HEK293 (cell line): Measurements from ENCODE around the gene TMEM14A.

Experiments
- ELK4 ChIP-seq: IDR thresholded peaks from 2 replicates; pipeline ENCODE4 v1.6.1; 2011; ENCODE audit warnings: mild to moderate bottlenecking, low read depth, low read length, borderline replicate concordance
- SALL2 ChIP-seq: fragments of 450-650 bp; formaldehyde crosslinking; IDR thresholded peaks from 2 replicates; pipeline ENCODE4 v1.5.0; 2017; ENCODE audit warnings: missing biosample characterization, mild to moderate bottlenecking, missing genetic modification characterization, borderline replicate concordance
- ZBTB48 ChIP-seq: fragments of 450-650 bp; formaldehyde crosslinking; IDR thresholded peaks from 2 replicates; pipeline ENCODE4 v1.5.1; 2016; ENCODE audit warnings: missing biosample characterization, missing genetic modification characterization
- ZBTB7A ChIP-seq: fragments of 450-650 bp; formaldehyde crosslinking; IDR thresholded peaks from 2 replicates; pipeline ENCODE4 v1.5.1; 2016; ENCODE audit warnings: low read depth, missing biosample characterization, missing genetic modification characterization
- ZNF121 ChIP-seq: fragments of 450-650 bp; formaldehyde crosslinking; IDR thresholded peaks from 2 replicates; pipeline ENCODE4 v1.5.1; 2016; ENCODE audit warnings: missing biosample characterization, missing genetic modification characterization
- ZNF266 ChIP-seq: fragments of 450-650 bp; formaldehyde crosslinking; IDR thresholded peaks from 2 replicates; pipeline ENCODE4 v1.5.1; 2016; ENCODE audit warnings: missing biosample characterization, missing genetic modification characterization, low read depth
- ZNF302 ChIP-seq: fragments of 450-650 bp; formaldehyde crosslinking; IDR thresholded peaks from 2 replicates; pipeline ENCODE4 v1.5.1; 2016; ENCODE audit warnings: missing biosample characterization, missing genetic modification characterization, low read depth
- ZNF398 ChIP-seq: fragments of 450-650 bp; formaldehyde crosslinking; IDR thresholded peaks from 2 replicates; pipeline ENCODE4 v1.5.1; 2017; ENCODE audit warnings: missing biosample characterization, missing genetic modification characterization
- ZNF416 ChIP-seq: fragments of 450-650 bp; formaldehyde crosslinking; IDR thresholded peaks from 2 replicates; pipeline ENCODE4 v1.5.1; 2016; ENCODE audit warnings: missing biosample characterization, missing genetic modification characterization
- ZNF488 ChIP-seq: fragments of 450-650 bp; formaldehyde crosslinking; IDR thresholded peaks from 2 replicates; pipeline ENCODE4 v1.5.1; 2016; ENCODE audit warnings: missing biosample characterization, missing genetic modification characterization
- ZNF558 ChIP-seq: fragments of 450-650 bp; formaldehyde crosslinking; IDR thresholded peaks from 2 replicates; pipeline ENCODE4 v1.5.1; 2016; ENCODE audit warnings: missing biosample characterization, missing genetic modification characterization
- TF ChIP-seq, protein P1 (sequence below): fragments of 450-650 bp; formaldehyde crosslinking; IDR thresholded peaks from 2 replicates; pipeline ENCODE4 v1.5.1; 2016; ENCODE audit warnings: missing biosample characterization, missing genetic modification characterization
- TF ChIP-seq, protein P2 (sequence below): fragments of 450-650 bp; formaldehyde crosslinking; IDR thresholded peaks from 2 replicates; pipeline ENCODE4 v1.5.1; 2016; ENCODE audit warnings: missing biosample characterization, missing genetic modification characterization, low read depth

DNA sequence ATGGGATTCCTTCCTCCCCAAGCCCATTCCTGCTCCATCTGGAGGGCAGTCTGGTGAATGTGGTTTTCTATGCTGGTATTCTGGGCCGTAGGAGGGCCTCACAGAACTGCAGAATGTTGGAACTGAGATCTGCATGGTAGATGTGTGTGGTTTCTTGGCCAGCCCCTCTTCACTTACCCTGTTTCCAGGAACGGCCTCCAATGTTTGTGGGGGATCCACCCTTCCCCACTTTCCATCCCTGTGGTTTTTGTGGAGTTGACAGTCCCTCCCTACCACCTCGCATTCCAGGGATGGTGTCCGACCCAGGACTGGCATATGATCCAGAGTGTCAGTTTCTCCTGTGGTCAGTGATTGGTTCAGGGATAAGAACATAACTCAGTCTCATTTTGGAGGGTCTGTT is 26.7 kb upstream of the TMEM14A start:
- TF ChIP-seq ZNF488 (no peak), ELK4 (no peak), SALL2 (no peak), ZNF398 (tag by site-specific recombination) (no peak), ZBTB7A (tag by site-specific recombination) (no peak), ZNF121 (tag by site-specific recombination) (no peak), ZNF266 (tag by site-specific recombination) (no peak), ZNF416 (tag by site-specific recombination) (no peak), ZNF558 (no peak), ZBTB48 (tag by site-specific recombination) (no peak), ZNF302 (no peak)
- TF ChIP-seq, protein P1, sequence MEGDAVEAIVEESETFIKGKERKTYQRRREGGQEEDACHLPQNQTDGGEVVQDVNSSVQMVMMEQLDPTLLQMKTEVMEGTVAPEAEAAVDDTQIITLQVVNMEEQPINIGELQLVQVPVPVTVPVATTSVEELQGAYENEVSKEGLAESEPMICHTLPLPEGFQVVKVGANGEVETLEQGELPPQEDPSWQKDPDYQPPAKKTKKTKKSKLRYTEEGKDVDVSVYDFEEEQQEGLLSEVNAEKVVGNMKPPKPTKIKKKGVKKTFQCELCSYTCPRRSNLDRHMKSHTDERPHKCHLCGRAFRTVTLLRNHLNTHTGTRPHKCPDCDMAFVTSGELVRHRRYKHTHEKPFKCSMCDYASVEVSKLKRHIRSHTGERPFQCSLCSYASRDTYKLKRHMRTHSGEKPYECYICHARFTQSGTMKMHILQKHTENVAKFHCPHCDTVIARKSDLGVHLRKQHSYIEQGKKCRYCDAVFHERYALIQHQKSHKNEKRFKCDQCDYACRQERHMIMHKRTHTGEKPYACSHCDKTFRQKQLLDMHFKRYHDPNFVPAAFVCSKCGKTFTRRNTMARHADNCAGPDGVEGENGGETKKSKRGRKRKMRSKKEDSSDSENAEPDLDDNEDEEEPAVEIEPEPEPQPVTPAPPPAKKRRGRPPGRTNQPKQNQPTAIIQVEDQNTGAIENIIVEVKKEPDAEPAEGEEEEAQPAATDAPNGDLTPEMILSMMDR (tag by site-specific recombination), result no peak
- TF ChIP-seq, protein P2, sequence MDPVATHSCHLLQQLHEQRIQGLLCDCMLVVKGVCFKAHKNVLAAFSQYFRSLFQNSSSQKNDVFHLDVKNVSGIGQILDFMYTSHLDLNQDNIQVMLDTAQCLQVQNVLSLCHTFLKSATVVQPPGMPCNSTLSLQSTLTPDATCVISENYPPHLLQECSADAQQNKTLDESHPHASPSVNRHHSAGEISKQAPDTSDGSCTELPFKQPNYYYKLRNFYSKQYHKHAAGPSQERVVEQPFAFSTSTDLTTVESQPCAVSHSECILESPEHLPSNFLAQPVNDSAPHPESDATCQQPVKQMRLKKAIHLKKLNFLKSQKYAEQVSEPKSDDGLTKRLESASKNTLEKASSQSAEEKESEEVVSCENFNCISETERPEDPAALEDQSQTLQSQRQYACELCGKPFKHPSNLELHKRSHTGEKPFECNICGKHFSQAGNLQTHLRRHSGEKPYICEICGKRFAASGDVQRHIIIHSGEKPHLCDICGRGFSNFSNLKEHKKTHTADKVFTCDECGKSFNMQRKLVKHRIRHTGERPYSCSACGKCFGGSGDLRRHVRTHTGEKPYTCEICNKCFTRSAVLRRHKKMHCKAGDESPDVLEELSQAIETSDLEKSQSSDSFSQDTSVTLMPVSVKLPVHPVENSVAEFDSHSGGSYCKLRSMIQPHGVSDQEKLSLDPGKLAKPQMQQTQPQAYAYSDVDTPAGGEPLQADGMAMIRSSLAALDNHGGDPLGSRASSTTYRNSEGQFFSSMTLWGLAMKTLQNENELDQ (tag by site-specific recombination), result no peak
